ENCODE measurements around the gene SGSH.

- TF ChIP-seq CTCF (IDR thresholded peaks at IDR 0.05; ENCODE audit: insufficient read depth, low read length, poor library complexity, severe bottlenecking) (no peak), EZH2phosphoT487 (conservative IDR thresholded peaks at IDR 0.05; ENCODE audit: low read length) (no peak)
Measured at GRCh38 chr17:80164185-80164584, 55.9 kb downstream of the SGSH start.
